HCT116 (cell line): ENCODE measurements around the gene SPATS2L. TPM values are rescaled to one million over a fixed set of nuclear protein-coding genes. Genes with fewer than 3 reads are reported as not detected.

Experiments
- ATAC-seq: fragments of 200-7000 bp; cut with Tn5 transposase; 2 replicates; pipeline ENCODE4 v1.9.1; 2020; ENCODE audit warnings: mild to moderate bottlenecking, moderate library complexity
- BruUV-seq: library from RNA; stranded (reverse); fragments of 400-500 nt; replicated peaks from 2 replicates; lab custom pipeline; 2021; lab: Mats Ljungman, UMichigan
- CTCF ChIA-PET: fragments of 300-600 bp; sonication (Branson Sonifier 250); formaldehyde crosslinking; loops from one replicate; lab custom pipeline; 2021; ENCODE audit warnings: antibody characterized with exemption; lab: Charles Lee
- POLR2A ChIA-PET: fragments of 300-600, 350-600 bp; sonication (Branson Sonifier 250); formaldehyde crosslinking; loops from one replicate; lab custom pipeline; 2021; ENCODE audit warnings: antibody characterized with exemption; lab: Charles Lee
- RAD21 ChIA-PET, 2 experiments: fragments of 300-600 bp; sonication (Branson Sonifier 250); formaldehyde crosslinking; loops; one replicate each; lab custom pipeline; 2023; ENCODE audit warnings: low total read pairs in 2 of 2; ENCODE audit not compliant: uncharacterized antibody in 2 of 2, unreplicated experiment in 2 of 2, low non-redundant PET in 1 of 2; lab: Charles Lee
- DNase-seq: peaks from one replicate; pipeline ENCODE4 v3.0.0-alpha.2; 2010; ENCODE audit warnings: low read depth, low spot score
- H2AFZ ChIP-seq: fragments of 200-600 bp; shearing (Covaris generic), sonication (generic); 2 replicates; pipeline ENCODE4 v1.6.1; 2017; ENCODE audit warnings: low read depth, mixed run types, mixed read lengths, antibody characterized with exemption, low read length; ENCODE audit not compliant: poor library complexity, severe bottlenecking
- H3K27ac ChIP-seq: 2 replicates; pipeline ENCODE4 v1.5.1; 2012; ENCODE audit warnings: low read depth, low read length
- H3K27me3 ChIP-seq: fragments of 200-600 bp; sonication (generic); 2 replicates; pipeline ENCODE4 v1.6.1; 2016; ENCODE audit warnings: mixed run types, low read length, mixed read lengths; ENCODE audit not compliant: insufficient read depth
- H3K36me3 ChIP-seq, 2 experiments: fragments of 200-500 bp in 1 of 2; fragments of 200-600 bp in 1 of 2; sonication (Bioruptor generic) in 1 of 2; sonication (generic) in 1 of 2; 2 replicates each; pipeline versions ENCODE4 v1.5.1 to v1.6.1; 2014 to 2016; ENCODE audit warnings: low read length in 2 of 2, inconsistent platforms in 1 of 2, mixed read lengths in 1 of 2, mixed run types in 1 of 2; ENCODE audit not compliant: insufficient read depth in 2 of 2, control insufficient read depth in 1 of 2
- H3K4me1 ChIP-seq, 2 experiments: fragments of 200-600 bp in 1 of 2; sonication (generic) in 1 of 2; 2 replicates each; pipeline versions ENCODE4 v1.5.1 to v1.6.1; 2012 to 2017; ENCODE audit warnings: low read length in 2 of 2, inconsistent platforms in 1 of 2, mild to moderate bottlenecking in 1 of 2, mixed read lengths in 1 of 2, mixed run types in 1 of 2, moderate library complexity in 1 of 2; ENCODE audit not compliant: insufficient read depth in 2 of 2, control insufficient read depth in 1 of 2
- H3K4me2 ChIP-seq: fragments of 200-600 bp; sonication (generic); 2 replicates; pipeline ENCODE4 v1.6.1; 2017; ENCODE audit warnings: mixed run types, low read length, mixed read lengths
- H3K4me3 ChIP-seq, 2 experiments: fragments of 200-600 bp in 1 of 2; sonication (generic) in 1 of 2; replicated peaks in 1 of 2; 2 replicates each; pipeline ENCODE4 v1.5.1; 2011 to 2016; ENCODE audit warnings: low read length in 2 of 2, control low read depth in 1 of 2, low read depth in 1 of 2, mild to moderate bottlenecking in 1 of 2, mixed read lengths in 1 of 2, mixed run types in 1 of 2
- H3K79me2 ChIP-seq: fragments of 200-600 bp; sonication (generic); 2 replicates; pipeline ENCODE4 v1.6.1; 2017; ENCODE audit warnings: mild to moderate bottlenecking, mixed run types, low read length, moderate library complexity, mixed read lengths; ENCODE audit not compliant: insufficient read depth
- H3K9ac ChIP-seq: fragments of 200-600 bp; sonication (generic); 2 replicates; pipeline ENCODE4 v1.6.1; 2016; ENCODE audit warnings: low read length, mixed read lengths
- H3K9me2 ChIP-seq: fragments of 200-600 bp; sonication (generic), shearing (Covaris generic); 2 replicates; pipeline ENCODE4 v1.6.1; 2017; ENCODE audit warnings: mixed run types, mild to moderate bottlenecking, moderate library complexity; ENCODE audit not compliant: insufficient read depth
- H3K9me3 ChIP-seq, 2 experiments: fragments of 200-500 bp in 1 of 2; fragments of 200-600 bp in 1 of 2; sonication (Bioruptor generic) in 1 of 2; sonication (generic) in 1 of 2; 2 replicates each; pipeline ENCODE4 v1.6.1; 2014 to 2017; ENCODE audit warnings: low read length in 2 of 2, mixed read lengths in 2 of 2, inconsistent platforms in 1 of 2, low read depth in 1 of 2, mild to moderate bottlenecking in 1 of 2, mixed run types in 1 of 2, moderate library complexity in 1 of 2; ENCODE audit not compliant: control insufficient read depth in 1 of 2, insufficient read depth in 1 of 2
- H4K20me1 ChIP-seq: fragments of 200-600 bp; sonication (generic), shearing (Covaris generic); 2 replicates; pipeline ENCODE4 v1.6.1; 2017; ENCODE audit warnings: mixed run types, mild to moderate bottlenecking, moderate library complexity; ENCODE audit not compliant: insufficient read depth
- CBX3 ChIP-seq: IDR thresholded peaks from 2 replicates; pipeline ENCODE4 v1.6.1; 2012; ENCODE audit warnings: low read depth
- CEBPB ChIP-seq: IDR thresholded peaks from 2 replicates; pipeline ENCODE4 v1.6.1; 2012; ENCODE audit warnings: low read depth
- EZH2 ChIP-seq: fragments of 200-600 bp; sonication (generic); IDR thresholded peaks from 2 replicates; pipeline ENCODE4 v1.6.1; 2017; ENCODE audit warnings: antibody characterized with exemption, mixed run types
- EZH2phosphoT487 ChIP-seq: fragments of 200-600 bp; IDR thresholded peaks from 2 replicates; pipeline ENCODE4 v1.6.1; 2018; ENCODE audit warnings: antibody characterized with exemption, borderline replicate concordance
- FOSL1 ChIP-seq: IDR thresholded peaks from 2 replicates; pipeline ENCODE4 v1.6.1; 2012; ENCODE audit warnings: low read depth
- JUND ChIP-seq: IDR thresholded peaks from 2 replicates; pipeline ENCODE4 v1.6.1; 2012
- MAX ChIP-seq: IDR thresholded peaks from 2 replicates; pipeline ENCODE4 v1.6.1; 2012
- POLR2A ChIP-seq: IDR thresholded peaks from 2 replicates; pipeline ENCODE4 v1.7.0; 2011; ENCODE audit warnings: borderline replicate concordance; ENCODE audit not compliant: insufficient read depth, insufficient read length; ENCODE audit errors: extremely low read depth
- POLR2AphosphoS5 ChIP-seq: IDR thresholded peaks from 2 replicates; pipeline ENCODE4 v1.6.1; 2011; ENCODE audit warnings: mild to moderate bottlenecking, low read depth, low read length, moderate library complexity
- SIN3A ChIP-seq: IDR thresholded peaks from 2 replicates; pipeline ENCODE4 v1.6.1; 2012; ENCODE audit warnings: low read depth
- SP1 ChIP-seq: IDR thresholded peaks from 2 replicates; pipeline ENCODE4 v1.6.1; 2012; ENCODE audit warnings: low read depth
- SRF ChIP-seq: IDR thresholded peaks from 2 replicates; pipeline ENCODE4 v1.6.1; 2012; ENCODE audit warnings: low read depth
- TCF7L2 ChIP-seq: IDR thresholded peaks from 2 replicates; pipeline ENCODE4 v1.7.0; 2011; ENCODE audit warnings: borderline replicate concordance, inconsistent platforms; ENCODE audit not compliant: insufficient read depth, insufficient read length; ENCODE audit errors: extremely low read depth
- ZBTB33 ChIP-seq: IDR thresholded peaks from 2 replicates; pipeline ENCODE4 v1.6.1; 2011; ENCODE audit warnings: mild to moderate bottlenecking, low read length, moderate library complexity; ENCODE audit not compliant: insufficient replicate concordance; ENCODE audit errors: extremely low read depth
- ZFX ChIP-seq: fragments of 450-650 bp; IDR thresholded peaks from 2 replicates; pipeline ENCODE4 v1.6.1; 2017
- ZNF274 ChIP-seq: fragments of 200-500 bp; sonication (Bioruptor generic); IDR thresholded peaks from 2 replicates; pipeline ENCODE4 v1.6.1; 2014; ENCODE audit warnings: mild to moderate bottlenecking, low read depth, low read length, inconsistent platforms
- intact Hi-C: fragments of 100-400 bp; cut with micrococcal nuclease; formaldehyde crosslinking; loops from 2 replicates; pipeline ENCODE4 v1.10.0; 2022
- total RNA-seq: library from RNA; stranded (reverse); gene quantifications from one replicate; pipeline ENCODE4 v1.2.1, GENCODE V29; 2021; ENCODE audit not compliant: unreplicated experiment
- TF ChIP-seq, protein P1 (sequence below), 3 experiments: fragments of 200-600 bp in 1 of 3; sonication (generic) in 1 of 3; IDR thresholded peaks in 2 of 3; conservative IDR thresholded peaks in 1 of 3; 2 replicates each; pipeline ENCODE4 v1.5.1; 2012 to 2017; ENCODE audit warnings: low read depth in 2 of 3, low read length in 2 of 3, antibody characterized with exemption in 1 of 3, borderline replicate concordance in 1 of 3, control low read depth in 1 of 3, mild to moderate bottlenecking in 1 of 3, mixed read lengths in 1 of 3, mixed run types in 1 of 3, moderate library complexity in 1 of 3; ENCODE audit not compliant: insufficient read depth in 1 of 3

Gene SPATS2L
- total RNA-seq, 1 experiment from 2014 or later = 87.1 TPM

GRCh38 chr2:200272320-200272719 lies 34.2 kb upstream of the SPATS2L start:
- Histone ChIP-seq H2AFZ (no peak overlapping the region), H3K9ac (no peak overlapping the region), H4K20me1 (no peaks in the 10 kb centered on the region), H3K36me3 (no peaks in the 10 kb centered on the region), H3K27me3 (no peaks in the 10 kb centered on the region), H3K9me2 (peaks cover 3% of the 10 kb centered on the region; the same call in 1 of the 2 replicates), H3K4me2 (no peak overlapping the region), H3K79me2 (no peaks in the 10 kb centered on the region), H3K9me3 (no peaks in the 10 kb centered on the region), H3K4me1 (no peaks in the 10 kb centered on the region), H3K4me3 (no peak overlapping the region), H3K27ac (no peak overlapping the region)
- ChIA-PET RAD21 (no interaction called here), POLR2A (no interaction called here), CTCF (no interaction called here)
- TF ChIP-seq CEBPB (no peak), EZH2 (no peak), EZH2phosphoT487 (no peak), CBX3 (no peak), ZBTB33 (no peak), SRF (no peak), JUND (no peak), TCF7L2 (no peak), SIN3A (no peak), POLR2AphosphoS5 (no peak), POLR2A (no peak), ZNF274 (no peak), ZFX (no peak), FOSL1 (no peak), MAX (no peak), SP1 (no peak)
- TF ChIP-seq, protein P1, sequence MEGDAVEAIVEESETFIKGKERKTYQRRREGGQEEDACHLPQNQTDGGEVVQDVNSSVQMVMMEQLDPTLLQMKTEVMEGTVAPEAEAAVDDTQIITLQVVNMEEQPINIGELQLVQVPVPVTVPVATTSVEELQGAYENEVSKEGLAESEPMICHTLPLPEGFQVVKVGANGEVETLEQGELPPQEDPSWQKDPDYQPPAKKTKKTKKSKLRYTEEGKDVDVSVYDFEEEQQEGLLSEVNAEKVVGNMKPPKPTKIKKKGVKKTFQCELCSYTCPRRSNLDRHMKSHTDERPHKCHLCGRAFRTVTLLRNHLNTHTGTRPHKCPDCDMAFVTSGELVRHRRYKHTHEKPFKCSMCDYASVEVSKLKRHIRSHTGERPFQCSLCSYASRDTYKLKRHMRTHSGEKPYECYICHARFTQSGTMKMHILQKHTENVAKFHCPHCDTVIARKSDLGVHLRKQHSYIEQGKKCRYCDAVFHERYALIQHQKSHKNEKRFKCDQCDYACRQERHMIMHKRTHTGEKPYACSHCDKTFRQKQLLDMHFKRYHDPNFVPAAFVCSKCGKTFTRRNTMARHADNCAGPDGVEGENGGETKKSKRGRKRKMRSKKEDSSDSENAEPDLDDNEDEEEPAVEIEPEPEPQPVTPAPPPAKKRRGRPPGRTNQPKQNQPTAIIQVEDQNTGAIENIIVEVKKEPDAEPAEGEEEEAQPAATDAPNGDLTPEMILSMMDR (IDR thresholded peaks at IDR 0.05 in 2 of 3, conservative IDR thresholded peaks at IDR 0.05 in 1 of 3; ENCODE audit: borderline replicate concordance in 1 of 3, insufficient read depth in 1 of 3, low read depth in 2 of 3, low read length in 2 of 3) = no peak
- ATAC-seq (no peak), DNase-seq (no peak)
- BruUV-seq = no TSS peak
- intact Hi-C loops = no loop called here
